ENCODE measurements around the gene C1orf115. TPM values are rescaled to one million over a fixed set of nuclear protein-coding genes. Genes with fewer than 3 reads are reported as not detected.

Gene C1orf115
- polyA plus RNA-seq, 10 donors = 9.1 to 14.7 (median 11.9) TPM

- peak in 1 of 3 donors; percentile 16 for DNase-seq
Observed at GRCh38 chr1:220691053-220691684, 1.0 kb downstream of the C1orf115 start.

GRCh38 chr1:220692436-220693228 lies 2.5 kb downstream of the C1orf115 start:
- DNase-seq = no peak

- DNase-seq = no peak
Observed at GRCh38 chr1:220694866-220695382, 4.8 kb downstream of the C1orf115 start.

GRCh38 chr1:220695426-220695825 lies 5.3 kb downstream of the C1orf115 start:
- DNase-seq = no peak

- no peak for DNase-seq
Observed at GRCh38 chr1:220696226-220696862, 6.2 kb downstream of the C1orf115 start.

GRCh38 chr1:220696863-220697231 lies 6.7 kb downstream of the C1orf115 start:
- DNase-seq = no peak

GRCh38 chr1:220697326-220697725 lies 7.2 kb downstream of the C1orf115 start:
- DNase-seq = no peak

GRCh38 chr1:220698607-220699016 lies 8.4 kb downstream of the C1orf115 start:
- no peak for DNase-seq

GRCh38 chr1:220699044-220699443 lies 8.9 kb downstream of the C1orf115 start:
- no peak for DNase-seq

- DNase-seq = peak in 2 of 3 donors; percentile 48 to 51
Observed at GRCh38 chr1:220700556-220701179, 10.5 kb downstream of the C1orf115 start.

GRCh38 chr1:220701974-220702373 lies 11.8 kb downstream of the C1orf115 start:
- no peak for DNase-seq

- no peak for DNase-seq
Observed at GRCh38 chr1:220702733-220703270, 12.6 kb downstream of the C1orf115 start.

- DNase-seq = no peak
Observed at GRCh38 chr1:220703305-220703704, 13.1 kb downstream of the C1orf115 start.

GRCh38 chr1:220705782-220706181 lies 15.6 kb downstream of the C1orf115 start:
- no peak for DNase-seq

GRCh38 chr1:220706480-220706879 lies 16.3 kb downstream of the C1orf115 start:
- no peak for DNase-seq

GRCh38 chr1:220707160-220707559 lies 17.0 kb downstream of the C1orf115 start:
- DNase-seq = no peak

- no peak for DNase-seq
Observed at GRCh38 chr1:220708244-220708643, 18.1 kb downstream of the C1orf115 start.

- DNase-seq = no peak
Observed at GRCh38 chr1:220708936-220709801, 19.0 kb downstream of the C1orf115 start.

- DNase-seq = no peak
Observed at GRCh38 chr1:220710333-220710732, 20.2 kb downstream of the C1orf115 start.

- DNase-seq = no peak
Observed at GRCh38 chr1:220711056-220711809, 21.1 kb downstream of the C1orf115 start.

Measured in muscle of back (tissue), 11 donors.